Keratinocyte (primary cell): ENCODE measurements around the gene AMDHD2. TPM values are rescaled to one million over a fixed set of nuclear protein-coding genes. Genes with fewer than 3 reads are reported as not detected.
A peak's percentile ranks its signal among the peaks of the same experiment; 100 is the strongest.

Source experiments
- DNase-seq: peaks from one replicate; pipeline ENCODE4 v3.0.0-alpha.2; 2011; ENCODE audit warnings: low read depth, missing footprints, low spot score
- FAIRE-seq: peaks from 2 replicates; lab custom pipeline; 2011; peaks lifted over from hg19 to GRCh38; lab: Jason Lieb, UNC
- H2AFZ ChIP-seq: 2 replicates; pipeline ENCODE4 v1.6.0; 2012; ENCODE audit warnings: low read length, control low read depth, inconsistent platforms; ENCODE audit not compliant: control insufficient read depth
- H3K27ac ChIP-seq: 2 replicates; pipeline ENCODE4 v1.5.1; 2011; ENCODE audit warnings: low read length; ENCODE audit not compliant: control insufficient read depth, insufficient read depth
- H3K27me3 ChIP-seq: 3 replicates; pipeline ENCODE4 v1.6.0; 2011; ENCODE audit warnings: low read length; ENCODE audit not compliant: control insufficient read depth, insufficient read depth; ENCODE audit errors: extremely low read depth
- H3K36me3 ChIP-seq, 2 experiments: 2 replicates in 1 of 2; 3 replicates in 1 of 2; pipeline ENCODE4 v1.5.1; 2011; ENCODE audit warnings: low read length in 2 of 2, mild to moderate bottlenecking in 1 of 2; ENCODE audit not compliant: control insufficient read depth in 2 of 2, insufficient read depth in 2 of 2; ENCODE audit errors: extremely low read depth in 1 of 2
- H3K4me1 ChIP-seq: 3 replicates; pipeline ENCODE4 v1.5.1; 2011; ENCODE audit warnings: low read length; ENCODE audit not compliant: control insufficient read depth, insufficient read depth; ENCODE audit errors: extremely low read depth
- H3K4me2 ChIP-seq: 3 replicates; pipeline ENCODE4 v1.6.0; 2011; ENCODE audit warnings: low read depth, low read length; ENCODE audit not compliant: control insufficient read depth, insufficient read depth; ENCODE audit errors: extremely low read depth
- H3K4me3 ChIP-seq, 3 experiments: fragments of 200-600 bp in 1 of 3; sonication (generic) in 1 of 3; 2 replicates in 2 of 3; 3 replicates in 1 of 3; pipeline ENCODE4 v1.5.1; 2011 to 2016; ENCODE audit warnings: low read length in 3 of 3, mild to moderate bottlenecking in 3 of 3, control low read depth in 2 of 3, inconsistent platforms in 1 of 3, low read depth in 1 of 3, mixed read lengths in 1 of 3, mixed run types in 1 of 3, moderate library complexity in 1 of 3; ENCODE audit not compliant: control insufficient read depth in 2 of 3, insufficient read depth in 2 of 3; ENCODE audit errors: extremely low read depth in 1 of 3
- H3K79me2 ChIP-seq: 2 replicates; pipeline ENCODE4 v1.6.0; 2012; ENCODE audit warnings: low read length; ENCODE audit not compliant: control insufficient read depth, insufficient read depth
- H3K9ac ChIP-seq: 3 replicates; pipeline ENCODE4 v1.6.0; 2011; ENCODE audit warnings: low read length; ENCODE audit not compliant: control insufficient read depth, insufficient read depth; ENCODE audit errors: extremely low read depth
- H3K9me1 ChIP-seq: 3 replicates; pipeline ENCODE4 v1.6.0; 2011; ENCODE audit warnings: low read length; ENCODE audit not compliant: control insufficient read depth, insufficient read depth; ENCODE audit errors: extremely low read depth
- H3K9me3 ChIP-seq: 2 replicates; pipeline ENCODE4 v1.5.1; 2012; ENCODE audit warnings: low read depth, low read length; ENCODE audit not compliant: control insufficient read depth
- H4K20me1 ChIP-seq: 3 replicates; pipeline ENCODE4 v1.6.0; 2011; ENCODE audit warnings: low read length; ENCODE audit not compliant: control insufficient read depth, insufficient read depth; ENCODE audit errors: extremely low read depth
- EZH2 ChIP-seq: IDR thresholded peaks from one replicate; pipeline ENCODE4 v1.6.1; 2012; ENCODE audit warnings: inconsistent platforms, mild to moderate bottlenecking, low read length, moderate library complexity
- dilution Hi-C: fragments of 300-500 bp; cut with MboI; formaldehyde crosslinking; loops from one replicate; pipeline ENCODE4 v1.7.0; 2020; ENCODE audit warnings: low sequenced_read_pairs; ENCODE audit not compliant: extremely low pct_ligation_motif_present
- polyA plus RNA-seq, 5 experiments: library from polyadenylated mRNA; depleted of rRNA in 3 of 5; stranded (reverse) in 3 of 5; stranded (forward) in 1 of 5; unstranded in 1 of 5; fragments of >200 nt; gene quantifications; 1 replicate in 1 of 5; 2 replicates in 3 of 5; 3 replicates in 1 of 5; pipeline versions ENCODE4 v1.2.1 to v1.2.3, GENCODE V29; 2011 to 2012; ENCODE audit warnings: missing spikeins in 2 of 5, low read depth in 1 of 5, low replicate concordance in 1 of 5
- TF ChIP-seq, protein P1 (sequence below), 3 experiments: IDR thresholded peaks in 1 of 3; conservative IDR thresholded peaks in 1 of 3; optimal IDR thresholded peaks in 1 of 3; 2 replicates in 2 of 3; 3 replicates in 1 of 3; pipeline versions ENCODE3 to v1.5.1; 2011; ENCODE audit warnings: low read length in 3 of 3, mild to moderate bottlenecking in 3 of 3, moderate library complexity in 2 of 3, control low read depth in 1 of 3, inconsistent platforms in 1 of 3; ENCODE audit not compliant: insufficient read depth in 2 of 3; ENCODE audit errors: extremely low read depth in 1 of 3

AMDHD2 gene
- polyA plus RNA-seq, 1 donor (not counting 4 experiments of a cell fraction or from before 2014, with no cell fraction given): 8.9 TPM

DNA sequence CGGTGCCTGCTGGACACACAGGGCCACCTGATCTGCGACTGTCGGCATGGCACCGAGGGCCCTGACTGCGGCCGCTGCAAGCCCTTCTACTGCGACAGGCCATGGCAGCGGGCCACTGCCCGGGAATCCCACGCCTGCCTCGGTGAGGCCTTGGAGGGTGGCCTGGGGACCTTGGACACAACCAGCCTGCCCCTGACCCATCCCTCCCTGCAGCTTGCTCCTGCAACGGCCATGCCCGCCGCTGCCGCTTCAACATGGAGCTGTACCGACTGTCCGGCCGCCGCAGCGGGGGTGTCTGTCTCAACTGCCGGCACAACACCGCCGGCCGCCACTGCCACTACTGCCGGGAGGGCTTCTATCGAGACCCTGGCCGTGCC, 47.7 kb upstream of the AMDHD2 start:
- TF ChIP-seq, protein P1, sequence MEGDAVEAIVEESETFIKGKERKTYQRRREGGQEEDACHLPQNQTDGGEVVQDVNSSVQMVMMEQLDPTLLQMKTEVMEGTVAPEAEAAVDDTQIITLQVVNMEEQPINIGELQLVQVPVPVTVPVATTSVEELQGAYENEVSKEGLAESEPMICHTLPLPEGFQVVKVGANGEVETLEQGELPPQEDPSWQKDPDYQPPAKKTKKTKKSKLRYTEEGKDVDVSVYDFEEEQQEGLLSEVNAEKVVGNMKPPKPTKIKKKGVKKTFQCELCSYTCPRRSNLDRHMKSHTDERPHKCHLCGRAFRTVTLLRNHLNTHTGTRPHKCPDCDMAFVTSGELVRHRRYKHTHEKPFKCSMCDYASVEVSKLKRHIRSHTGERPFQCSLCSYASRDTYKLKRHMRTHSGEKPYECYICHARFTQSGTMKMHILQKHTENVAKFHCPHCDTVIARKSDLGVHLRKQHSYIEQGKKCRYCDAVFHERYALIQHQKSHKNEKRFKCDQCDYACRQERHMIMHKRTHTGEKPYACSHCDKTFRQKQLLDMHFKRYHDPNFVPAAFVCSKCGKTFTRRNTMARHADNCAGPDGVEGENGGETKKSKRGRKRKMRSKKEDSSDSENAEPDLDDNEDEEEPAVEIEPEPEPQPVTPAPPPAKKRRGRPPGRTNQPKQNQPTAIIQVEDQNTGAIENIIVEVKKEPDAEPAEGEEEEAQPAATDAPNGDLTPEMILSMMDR (optimal IDR thresholded peaks at IDR 0.05 in 1 of 3, IDR thresholded peaks at IDR 0.05 in 1 of 3, conservative IDR thresholded peaks at IDR 0.05 in 1 of 3; ENCODE audit: extremely low read depth in 1 of 3, insufficient read depth in 2 of 3, low read length in 3 of 3): no peak
- no peak for TF ChIP-seq EZH2
- Histone ChIP-seq H3K4me2 (no peak overlapping the region), H3K36me3 (no peaks in the 10 kb centered on the region), H3K9ac (no peak overlapping the region), H3K27me3 (peaks cover 28% of the 10 kb centered on the region), H4K20me1 (peaks cover 7% of the 10 kb centered on the region), H3K4me1 (peaks cover 17% of the 10 kb centered on the region), H3K9me3 (no peaks in the 10 kb centered on the region), H2AFZ (no peak overlapping the region), H3K4me3 (no peak overlapping the region), H3K9me1 (no peaks in the 10 kb centered on the region), H3K79me2 (no peaks in the 10 kb centered on the region), H3K27ac (no peak overlapping the region)
- dilution Hi-C loops: no loop called here
- no peak for DNase-seq
- no peak for FAIRE-seq

DNA sequence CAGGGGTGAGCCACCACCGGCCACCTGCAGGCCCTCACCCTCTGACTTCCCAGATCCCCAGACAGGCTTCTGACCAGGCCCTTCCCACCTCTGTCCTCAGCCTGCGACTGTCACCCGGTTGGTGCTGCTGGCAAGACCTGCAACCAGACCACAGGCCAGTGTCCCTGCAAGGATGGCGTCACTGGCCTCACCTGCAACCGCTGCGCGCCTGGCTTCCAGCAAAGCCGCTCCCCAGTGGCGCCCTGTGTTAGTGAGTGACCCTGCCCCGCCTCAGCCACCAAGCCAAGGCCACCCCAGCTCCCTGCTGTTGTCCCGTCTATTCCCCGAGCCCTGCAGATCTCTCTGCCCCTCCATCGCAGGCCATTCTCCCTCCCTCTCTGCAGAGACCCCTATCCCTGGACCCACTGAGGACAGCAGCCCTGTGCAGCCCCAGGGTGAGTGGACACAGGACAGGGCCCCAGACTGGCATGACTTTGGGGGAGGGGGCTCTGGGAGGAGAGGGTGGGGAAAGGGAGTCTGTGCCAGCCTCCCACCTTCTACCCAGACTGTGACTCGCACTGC, 47.2 kb upstream of the AMDHD2 start:
- Histone ChIP-seq H3K9me3 (no peaks in the 10 kb centered on the region), H3K9me1 (no peaks in the 10 kb centered on the region), H3K4me2 (peak overlapping the region; percentile 27), H3K27ac (no peak overlapping the region), H3K9ac (no peak overlapping the region), H3K4me3 (no peak overlapping the region), H3K79me2 (no peaks in the 10 kb centered on the region), H3K36me3 (no peaks in the 10 kb centered on the region), H2AFZ (no peak overlapping the region), H3K27me3 (peaks cover 28% of the 10 kb centered on the region), H3K4me1 (peaks cover 17% of the 10 kb centered on the region), H4K20me1 (peaks cover 9% of the 10 kb centered on the region)
- DNase-seq (no peak), FAIRE-seq (no peak)
- dilution Hi-C loops: no loop called here
- no peak for TF ChIP-seq EZH2

DNA sequence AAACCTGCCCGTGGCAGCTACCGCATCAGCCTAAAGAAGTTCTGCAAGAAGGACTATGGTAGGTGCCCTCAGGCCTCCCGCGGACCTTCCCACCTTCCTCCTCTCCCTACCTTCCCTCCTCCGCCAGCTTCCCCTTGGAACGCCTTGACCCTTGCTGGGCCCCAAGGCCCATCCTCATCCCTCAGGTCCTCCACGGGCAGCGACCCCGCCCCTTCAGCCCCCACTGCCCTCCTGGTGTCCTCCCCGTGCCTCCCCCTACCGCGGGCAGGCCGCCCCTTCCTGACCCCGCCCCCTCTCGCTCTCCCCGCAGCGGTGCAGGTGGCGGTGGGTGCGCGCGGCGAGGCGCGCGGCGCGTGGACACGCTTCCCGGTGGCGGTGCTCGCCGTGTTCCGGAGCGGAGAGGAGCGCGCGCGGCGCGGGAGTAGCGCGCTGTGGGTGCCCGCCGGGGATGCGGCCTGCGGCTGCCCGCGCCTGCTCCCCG, 46.7 kb upstream of the AMDHD2 start:
- no peak for FAIRE-seq
- H3K4me1 ChIP-seq: peaks cover 17% of the 10 kb centered on the region

More for the DNA sequence above, 46.7 kb upstream of the AMDHD2 start:
- no peaks in the 10 kb centered on the region for H3K79me2 ChIP-seq
- H4K20me1 ChIP-seq: peaks cover 9% of the 10 kb centered on the region
- no peaks in the 10 kb centered on the region for H3K9me1 ChIP-seq
- no peaks in the 10 kb centered on the region for H3K9me3 ChIP-seq
- H3K4me2 ChIP-seq: peak overlapping the region; percentile 27
- H2AFZ ChIP-seq: no peak overlapping the region
- H3K27me3 ChIP-seq: peaks cover 28% of the 10 kb centered on the region
- H3K27ac ChIP-seq: no peak overlapping the region
- no peaks in the 10 kb centered on the region for H3K36me3 ChIP-seq
- peak overlapping the region in 1 of 3 experiments; percentile 13 for H3K4me3 ChIP-seq
- dilution Hi-C loops: no loop called here
- DNase-seq: no peak
- TF ChIP-seq, protein P1 (optimal IDR thresholded peaks at IDR 0.05 in 1 of 3, IDR thresholded peaks at IDR 0.05 in 1 of 3, conservative IDR thresholded peaks at IDR 0.05 in 1 of 3; ENCODE audit: extremely low read depth in 1 of 3, insufficient read depth in 2 of 3, low read length in 3 of 3): no peak
- no peak for TF ChIP-seq EZH2
- H3K9ac ChIP-seq: no peak overlapping the region
